HG03520 (cell line): ENCODE results near the gene SCAMP4.

Experiments
- ATAC-seq: cut with Tn5 transposase; IDR thresholded peaks from one replicate; pipeline ENCODE4 v1.9.1; 2021; ENCODE audit warnings: mild to moderate bottlenecking, moderate library complexity; ENCODE audit not compliant: unreplicated experiment

The SCAMP4 gene

GRCh38 chr19:1935484-1936208, 30.4 kb downstream of the SCAMP4 start:
- no peak for ATAC-seq

GRCh38 chr19:1936430-1936829, 31.2 kb downstream of the SCAMP4 start:
- ATAC-seq, result no peak

GRCh38 chr19:1936916-1937610, 31.9 kb downstream of the SCAMP4 start:
- no peak for ATAC-seq

- no peak for ATAC-seq
Observed at GRCh38 chr19:1938071-1938470, 32.9 kb downstream of the SCAMP4 start.

- ATAC-seq, result peak; percentile 47
Observed at GRCh38 chr19:1941146-1942077, 36.2 kb downstream of the SCAMP4 start, which contains the start of gene CSNK1G2. Gene CSNK1G2 (plus strand): TSS chr19:1941172. CDS start chr19:1969773, 28,601 bp downstream.

GRCh38 chr19:1942078-1942933, 37.1 kb downstream of the SCAMP4 start:
- ATAC-seq, result no peak

GRCh38 chr19:1942934-1943555, 37.8 kb downstream of the SCAMP4 start:
- no peak for ATAC-seq

- ATAC-seq, result no peak
Observed at GRCh38 chr19:1943661-1944087, 38.5 kb downstream of the SCAMP4 start.

GRCh38 chr19:1944088-1944915, 39.1 kb downstream of the SCAMP4 start:
- ATAC-seq, result no peak

GRCh38 chr19:1944916-1945561, 39.8 kb downstream of the SCAMP4 start:
- no peak for ATAC-seq

- no peak for ATAC-seq
Observed at GRCh38 chr19:1945899-1946298, 40.7 kb downstream of the SCAMP4 start.

GRCh38 chr19:1947651-1948209, 42.5 kb downstream of the SCAMP4 start:
- ATAC-seq, result no peak

- ATAC-seq, result no peak
Observed at GRCh38 chr19:1949304-1950101, 44.3 kb downstream of the SCAMP4 start.

- no peak for ATAC-seq
Observed at GRCh38 chr19:1950640-1951039, 45.4 kb downstream of the SCAMP4 start.

- ATAC-seq, result no peak
Observed at GRCh38 chr19:1952635-1953034, 47.4 kb downstream of the SCAMP4 start.

- ATAC-seq, result no peak
Observed at GRCh38 chr19:1953037-1953436, 47.8 kb downstream of the SCAMP4 start.

GRCh38 chr19:1953441-1954094, 48.4 kb downstream of the SCAMP4 start:
- no peak for ATAC-seq
